ENCODE data around the gene CYP2D6.
"Not testable (repeated sequence)": the region's sequence is repeated elsewhere in the genome, so short reads cannot be mapped to it uniquely, and the experiment has no call there.

CYP2D6 gene

GRCh38 chr22:42160251-42160650 is 29.6 kb upstream of the CYP2D6 start:
- no peak for DNase-seq (ENCODE audit: low read depth)
- no peak overlapping the region for H3K4me3 ChIP-seq (ENCODE audit: low read depth, low read length)

GRCh38 chr22:42158456-42159132 is 28.0 kb upstream of the CYP2D6 start:
- no peak for DNase-seq (ENCODE audit: low read depth)
- H3K4me3 ChIP-seq (ENCODE audit: low read depth, low read length) = no peak overlapping the region

GRCh38 chr22:42156598-42156997 is 26.0 kb upstream of the CYP2D6 start:
- DNase-seq (ENCODE audit: low read depth) = no peak
- no peak overlapping the region for H3K4me3 ChIP-seq (ENCODE audit: low read depth, low read length)

GRCh38 chr22:42156121-42156520 is 25.5 kb upstream of the CYP2D6 start:
- H3K4me3 ChIP-seq (ENCODE audit: low read depth, low read length) = no peak overlapping the region
- DNase-seq (ENCODE audit: low read depth) = no peak

DNA sequence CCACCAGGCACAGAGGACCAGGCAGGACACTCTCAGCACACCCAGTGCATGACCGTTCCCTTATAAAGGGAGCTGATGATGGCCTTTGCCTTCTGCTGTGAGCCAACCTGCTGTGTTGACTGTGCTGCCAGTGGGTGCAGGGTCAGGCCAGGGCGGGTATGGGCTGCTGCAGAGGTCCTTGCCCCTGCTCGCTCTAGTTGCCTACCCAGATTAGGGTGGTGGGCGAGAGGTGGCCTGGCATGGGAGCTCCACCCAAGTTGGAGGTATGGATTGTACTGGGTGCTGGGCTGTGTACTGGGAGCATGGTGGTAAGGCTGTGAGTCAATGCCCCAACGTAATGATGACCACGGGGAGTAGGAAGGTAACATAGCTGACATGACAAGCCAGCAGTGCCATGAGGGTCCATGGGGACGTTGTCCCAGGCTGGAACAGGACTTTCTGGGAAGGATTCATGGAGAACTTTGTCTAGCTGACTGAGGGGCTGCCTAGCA is 24.5 kb upstream of the CYP2D6 start:
- DNase-seq (ENCODE audit: low read depth) = no peak

GRCh38 chr22:42154293-42155052 is 23.9 kb upstream of the CYP2D6 start:
- DNase-seq (ENCODE audit: low read depth) = no peak
- H3K4me3 ChIP-seq (ENCODE audit: low read depth, low read length) = no peak overlapping the region

More for the DNA sequence above, 24.5 kb upstream of the CYP2D6 start:
- H3K4me3 ChIP-seq (ENCODE audit: low read depth, low read length) = no peak overlapping the region

- H3K4me3 ChIP-seq (ENCODE audit: low read depth, low read length) = no peak overlapping the region
- no peak for DNase-seq (ENCODE audit: low read depth)
Observed at GRCh38 chr22:42152661-42153270, 22.2 kb upstream of the CYP2D6 start.

DNA sequence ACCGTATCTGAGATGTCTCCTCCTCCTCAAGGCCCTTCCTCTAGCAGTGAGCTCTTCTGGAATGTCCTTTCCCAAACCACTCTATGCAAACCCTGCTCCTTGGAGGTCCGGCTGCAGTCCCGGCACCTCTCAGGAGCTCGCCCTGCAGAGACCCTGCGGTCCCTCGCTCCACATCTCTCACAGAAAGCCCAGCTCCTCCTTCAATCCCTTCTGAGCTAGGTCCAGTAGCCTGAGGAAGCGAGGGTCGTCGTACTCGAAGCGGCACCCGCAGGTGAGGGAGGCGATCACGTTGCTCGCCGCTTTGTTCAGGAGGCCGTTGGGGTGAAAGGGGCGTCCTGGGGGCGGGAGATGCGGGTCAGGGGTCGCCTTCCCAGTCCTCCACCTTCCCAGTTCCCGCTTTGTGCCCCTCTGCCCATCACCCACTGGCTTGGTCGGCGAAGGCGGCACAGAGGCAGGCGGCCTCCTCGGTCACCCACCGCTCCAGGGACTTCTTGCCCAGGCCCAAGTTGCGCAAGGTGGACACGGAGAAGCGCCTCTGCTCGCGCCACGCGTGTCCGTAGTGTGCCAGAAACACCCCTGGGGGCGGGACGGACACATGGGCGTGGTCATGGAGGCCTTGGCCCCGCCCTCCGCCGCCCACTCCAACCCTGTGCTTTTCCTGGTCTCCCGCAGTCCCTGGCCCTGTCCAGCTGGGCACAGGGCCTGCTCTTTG is 21.5 kb upstream of the CYP2D6 start:
- H3K4me3 ChIP-seq (ENCODE audit: low read depth, low read length) = no peak overlapping the region
- DNase-seq (ENCODE audit: low read depth) = no peak

GRCh38 chr22:42150727-42151590 is 20.3 kb upstream of the CYP2D6 start:
- no peak for DNase-seq (ENCODE audit: low read depth)
- H3K4me3 ChIP-seq (ENCODE audit: low read depth, low read length) = no peak overlapping the region

DNA sequence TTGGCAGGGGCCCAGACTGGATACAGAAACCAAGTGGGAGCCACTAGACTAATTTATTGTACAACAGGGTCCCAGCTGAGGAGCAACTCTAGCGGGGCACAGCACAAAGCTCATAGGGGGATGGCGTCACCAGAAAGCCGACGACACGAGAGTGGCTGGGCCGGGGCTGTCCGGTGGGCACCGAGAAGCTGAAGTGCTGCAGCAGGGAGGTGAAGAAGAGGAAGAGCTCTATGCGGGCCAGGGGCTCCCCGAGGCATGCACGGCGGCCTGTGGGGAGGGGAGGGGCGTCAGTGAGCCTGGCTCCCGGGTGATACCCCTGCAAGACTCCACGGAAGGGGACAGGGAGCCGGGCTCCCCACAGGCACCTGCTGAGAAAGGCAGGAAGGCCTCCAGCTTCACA is 19.2 kb upstream of the CYP2D6 start:
- DNase-seq (ENCODE audit: low read depth); H3K4me3 ChIP-seq (ENCODE audit: low read depth, low read length): not testable (repeated sequence)

GRCh38 chr22:42145175-42145574 is 14.6 kb upstream of the CYP2D6 start:
- no peak for DNase-seq (ENCODE audit: low read depth)
- no peak overlapping the region for H3K4me3 ChIP-seq (ENCODE audit: low read depth, low read length)

- DNase-seq (ENCODE audit: low read depth); H3K4me3 ChIP-seq (ENCODE audit: low read depth, low read length): not testable (repeated sequence)
Observed at GRCh38 chr22:42143859-42144822, 13.5 kb upstream of the CYP2D6 start.

GRCh38 chr22:42142771-42143461 is 12.3 kb upstream of the CYP2D6 start:
- no peak overlapping the region for H3K4me3 ChIP-seq (ENCODE audit: low read depth, low read length)
- no peak for DNase-seq (ENCODE audit: low read depth)

DNA sequence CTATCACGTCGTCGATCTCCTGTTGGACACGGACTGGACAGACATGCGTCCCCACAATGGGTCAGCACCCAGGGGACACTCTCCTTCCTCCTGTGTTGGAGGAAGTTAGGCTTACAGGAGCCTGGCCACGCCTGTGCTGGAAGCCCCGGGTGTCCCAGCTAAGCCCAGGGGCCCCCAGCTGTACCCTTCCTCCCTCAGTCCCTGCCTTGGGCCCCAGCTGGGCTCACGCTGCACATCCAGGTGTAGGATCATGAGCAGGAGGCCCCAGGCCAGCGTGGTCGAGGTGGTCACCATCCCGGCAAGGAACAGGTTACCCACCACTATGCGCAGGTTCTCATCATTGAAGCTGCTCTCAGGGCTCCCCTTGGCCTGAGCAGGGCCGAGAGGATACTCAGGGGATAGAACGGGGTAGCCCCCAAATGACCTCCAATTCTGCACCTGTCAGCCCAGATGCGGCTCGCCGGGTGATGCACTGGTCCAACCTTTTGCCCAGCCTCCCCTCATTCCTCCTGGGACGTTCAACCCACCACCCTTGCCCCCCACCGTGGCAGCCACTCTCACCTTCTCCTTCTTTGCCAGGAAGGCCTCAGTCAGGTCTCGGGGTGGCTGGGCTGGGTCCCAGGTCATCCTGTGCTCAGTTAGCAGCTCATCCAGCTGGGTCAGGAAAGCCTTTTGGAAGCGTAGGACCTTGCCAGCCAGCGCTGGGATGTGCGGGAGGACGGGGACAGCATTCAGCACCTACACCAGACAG is 10.9 kb upstream of the CYP2D6 start:
- not testable (repeated sequence) for H3K4me3 ChIP-seq (ENCODE audit: low read depth, low read length); DNase-seq (ENCODE audit: low read depth)

- H3K4me3 ChIP-seq (ENCODE audit: low read depth, low read length); DNase-seq (ENCODE audit: low read depth): not testable (repeated sequence)
Observed at GRCh38 chr22:42140153-42140552, 9.5 kb upstream of the CYP2D6 start.

- DNase-seq (ENCODE audit: low read depth) = not testable (repeated sequence)
Observed at GRCh38 chr22:42139508-42139907, 8.9 kb upstream of the CYP2D6 start.

GRCh38 chr22:42138972-42139371 is 8.4 kb upstream of the CYP2D6 start:
- DNase-seq (ENCODE audit: low read depth) = no peak
- no peak overlapping the region for H3K4me3 ChIP-seq (ENCODE audit: low read depth, low read length)

More at GRCh38 chr22:42139508-42139907, 8.9 kb upstream of the CYP2D6 start:
- not testable (repeated sequence) for H3K4me3 ChIP-seq (ENCODE audit: low read depth, low read length)
